Measurements from ENCODE around the gene TRAF1.

TRAF1 gene

DNA sequence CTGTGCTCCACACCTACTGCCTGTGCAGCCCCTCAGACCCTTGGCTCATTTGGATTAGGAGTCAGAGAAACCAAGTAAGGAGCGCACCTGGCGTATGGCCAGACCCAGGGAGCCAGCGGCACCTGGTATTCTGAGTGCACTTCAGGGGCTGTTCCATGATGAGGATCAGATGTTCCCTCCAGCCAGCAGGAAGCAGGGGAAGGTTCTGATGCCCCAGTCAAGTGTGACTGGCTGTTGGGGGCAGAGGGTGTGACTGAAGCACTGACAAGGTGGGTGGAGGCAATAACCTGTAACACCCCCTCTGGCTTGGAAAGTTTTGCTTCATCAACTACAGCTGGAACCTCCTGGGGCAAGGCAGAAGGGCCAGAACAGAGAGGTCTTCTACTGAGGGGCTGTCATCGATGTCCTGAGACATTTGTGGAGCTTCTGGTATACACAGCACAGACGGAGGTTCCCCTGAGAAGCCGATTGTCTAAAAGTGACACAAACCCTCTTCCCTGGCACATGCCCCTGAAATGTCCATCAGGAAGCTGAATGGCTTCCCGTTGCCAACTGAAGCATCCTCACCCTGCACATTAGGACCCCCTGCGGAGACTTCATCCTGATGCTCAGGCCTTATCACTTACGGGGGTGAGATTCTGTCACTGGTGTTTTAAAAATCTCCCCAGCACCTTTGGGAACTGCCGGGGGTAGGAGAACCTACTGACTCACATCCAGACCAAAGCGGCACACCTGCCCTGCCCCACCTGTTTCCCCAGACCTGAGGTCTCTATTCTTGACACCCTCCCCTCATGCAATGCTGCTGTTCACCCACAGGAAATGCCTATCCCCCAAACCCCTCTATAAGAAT lies 21.1 kb downstream of the TRAF1 start:
- TF ChIP-seq, protein P1, sequence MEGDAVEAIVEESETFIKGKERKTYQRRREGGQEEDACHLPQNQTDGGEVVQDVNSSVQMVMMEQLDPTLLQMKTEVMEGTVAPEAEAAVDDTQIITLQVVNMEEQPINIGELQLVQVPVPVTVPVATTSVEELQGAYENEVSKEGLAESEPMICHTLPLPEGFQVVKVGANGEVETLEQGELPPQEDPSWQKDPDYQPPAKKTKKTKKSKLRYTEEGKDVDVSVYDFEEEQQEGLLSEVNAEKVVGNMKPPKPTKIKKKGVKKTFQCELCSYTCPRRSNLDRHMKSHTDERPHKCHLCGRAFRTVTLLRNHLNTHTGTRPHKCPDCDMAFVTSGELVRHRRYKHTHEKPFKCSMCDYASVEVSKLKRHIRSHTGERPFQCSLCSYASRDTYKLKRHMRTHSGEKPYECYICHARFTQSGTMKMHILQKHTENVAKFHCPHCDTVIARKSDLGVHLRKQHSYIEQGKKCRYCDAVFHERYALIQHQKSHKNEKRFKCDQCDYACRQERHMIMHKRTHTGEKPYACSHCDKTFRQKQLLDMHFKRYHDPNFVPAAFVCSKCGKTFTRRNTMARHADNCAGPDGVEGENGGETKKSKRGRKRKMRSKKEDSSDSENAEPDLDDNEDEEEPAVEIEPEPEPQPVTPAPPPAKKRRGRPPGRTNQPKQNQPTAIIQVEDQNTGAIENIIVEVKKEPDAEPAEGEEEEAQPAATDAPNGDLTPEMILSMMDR (IDR thresholded peaks at IDR 0.05; ENCODE audit: insufficient read depth, low read length, missing control alignments): no peak
- no peak for DNase-seq (ENCODE audit: low read depth, low spot score)
- no peak overlapping the region for H3K4me3 ChIP-seq (ENCODE audit: low read depth, low read length)

DNA sequence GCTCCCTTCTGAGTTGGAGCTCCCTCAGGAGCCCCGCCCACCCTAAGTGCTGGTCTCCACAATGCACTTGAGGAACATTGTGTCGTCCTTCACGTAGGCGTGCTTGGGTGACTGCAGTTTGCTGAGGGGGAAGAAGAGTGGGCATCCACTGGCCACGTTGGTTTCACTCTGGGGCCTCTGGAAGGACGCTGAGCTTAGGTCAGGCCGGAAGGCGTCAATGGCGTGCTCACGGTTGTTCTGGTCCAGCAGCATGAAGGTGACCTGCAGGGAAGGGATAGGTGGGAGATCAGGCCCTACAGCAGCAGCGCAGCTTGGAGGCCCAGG lies 21.7 kb downstream of the TRAF1 start:
- CTCF ChIA-PET: interaction anchor here (1.2 kb wide), 1 partner anchor 13 kb away, joined by 3 read pairs; no protein-coding TSS in a partner anchor
- POLR2A ChIA-PET: no interaction called here
- TF ChIP-seq, protein P1 (IDR thresholded peaks at IDR 0.05; ENCODE audit: insufficient read depth, low read length, missing control alignments): no peak
- no peak for DNase-seq (ENCODE audit: low read depth, low spot score)
- no peak overlapping the region for H3K4me3 ChIP-seq (ENCODE audit: low read depth, low read length)

More for the DNA sequence above, 21.1 kb downstream of the TRAF1 start:
- CTCF ChIA-PET: no interaction called here
- POLR2A ChIA-PET: no interaction called here

- DNase-seq (ENCODE audit: low read depth, low spot score): no peak
- ChIA-PET POLR2A (no interaction called here), CTCF (interaction anchor here (1.2 kb wide), 1 partner anchor 12 kb away, joined by 3 read pairs; no protein-coding TSS in a partner anchor)
Measured at GRCh38 chr9:120904061-120904977, 22.3 kb downstream of the TRAF1 start.

GRCh38 chr9:120902569-120903535 lies 23.7 kb downstream of the TRAF1 start:
- H3K4me3 ChIP-seq (ENCODE audit: low read depth, low read length): no peak overlapping the region
- DNase-seq (ENCODE audit: low read depth, low spot score): no peak
- TF ChIP-seq, protein P1 (IDR thresholded peaks at IDR 0.05; ENCODE audit: insufficient read depth, low read length, missing control alignments): no peak
- POLR2A ChIA-PET: no interaction called here
- CTCF ChIA-PET: no interaction called here

More at GRCh38 chr9:120904061-120904977, 22.3 kb downstream of the TRAF1 start:
- TF ChIP-seq, protein P1 (IDR thresholded peaks at IDR 0.05; ENCODE audit: insufficient read depth, low read length, missing control alignments): no peak
- no peak overlapping the region for H3K4me3 ChIP-seq (ENCODE audit: low read depth, low read length)

DNA sequence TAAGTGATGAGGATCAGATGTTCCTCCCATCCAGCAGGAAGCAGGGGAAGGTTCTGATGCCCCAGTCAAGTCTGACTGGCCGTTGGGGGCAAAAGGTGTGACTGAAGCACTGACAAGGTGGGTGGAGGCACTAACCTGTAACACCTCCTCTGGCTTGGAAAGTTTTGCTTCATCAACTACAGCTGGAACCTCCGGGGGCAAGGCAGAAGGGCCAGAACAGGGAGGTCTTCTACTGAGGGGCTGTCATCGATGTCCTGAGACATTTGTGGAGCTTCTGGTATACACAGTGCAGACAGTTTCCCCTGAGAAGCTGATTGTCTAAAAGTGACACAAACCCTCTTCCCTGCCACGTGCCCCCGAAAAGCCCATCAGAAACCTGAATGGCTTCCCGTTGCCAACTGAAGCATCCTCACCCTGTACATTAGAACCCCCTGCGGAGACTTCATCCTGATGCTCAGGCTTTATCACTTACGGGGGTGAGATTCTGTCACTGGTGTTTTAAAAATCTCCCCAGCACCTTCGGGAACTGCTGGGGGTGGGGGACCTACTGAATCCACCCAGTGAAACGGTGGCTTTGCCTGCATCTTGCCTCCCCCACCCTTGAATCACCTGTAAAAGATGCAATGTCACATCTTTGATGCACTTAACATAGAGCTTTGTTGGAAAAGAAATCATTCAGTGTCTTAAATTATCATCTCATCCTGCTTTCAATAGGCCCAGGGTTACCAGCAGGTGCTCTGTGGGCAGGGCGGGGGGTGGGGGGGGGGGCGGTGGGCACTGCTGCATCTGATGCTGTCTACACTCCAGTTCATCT lies 24.6 kb downstream of the TRAF1 start:
- ChIA-PET POLR2A (no interaction called here), CTCF (no interaction called here)

More for the DNA sequence above, 24.6 kb downstream of the TRAF1 start:
- TF ChIP-seq, protein P1 (IDR thresholded peaks at IDR 0.05; ENCODE audit: insufficient read depth, low read length, missing control alignments): no peak
- DNase-seq (ENCODE audit: low read depth, low spot score): no peak
- no peak overlapping the region for H3K4me3 ChIP-seq (ENCODE audit: low read depth, low read length)

Data from AG04449 (cell line).